ENCODE measurements around the gene ZCCHC14. TPM values are rescaled to one million over a fixed set of nuclear protein-coding genes. Genes with fewer than 3 reads are reported as not detected.

ZCCHC14 gene
- total and polyA plus RNA-seq, 2 of the 13 experiments (the other 11 are each of a cell fraction or from before 2014, with no cell fraction given): 12.4 to 12.5 TPM

DNA sequence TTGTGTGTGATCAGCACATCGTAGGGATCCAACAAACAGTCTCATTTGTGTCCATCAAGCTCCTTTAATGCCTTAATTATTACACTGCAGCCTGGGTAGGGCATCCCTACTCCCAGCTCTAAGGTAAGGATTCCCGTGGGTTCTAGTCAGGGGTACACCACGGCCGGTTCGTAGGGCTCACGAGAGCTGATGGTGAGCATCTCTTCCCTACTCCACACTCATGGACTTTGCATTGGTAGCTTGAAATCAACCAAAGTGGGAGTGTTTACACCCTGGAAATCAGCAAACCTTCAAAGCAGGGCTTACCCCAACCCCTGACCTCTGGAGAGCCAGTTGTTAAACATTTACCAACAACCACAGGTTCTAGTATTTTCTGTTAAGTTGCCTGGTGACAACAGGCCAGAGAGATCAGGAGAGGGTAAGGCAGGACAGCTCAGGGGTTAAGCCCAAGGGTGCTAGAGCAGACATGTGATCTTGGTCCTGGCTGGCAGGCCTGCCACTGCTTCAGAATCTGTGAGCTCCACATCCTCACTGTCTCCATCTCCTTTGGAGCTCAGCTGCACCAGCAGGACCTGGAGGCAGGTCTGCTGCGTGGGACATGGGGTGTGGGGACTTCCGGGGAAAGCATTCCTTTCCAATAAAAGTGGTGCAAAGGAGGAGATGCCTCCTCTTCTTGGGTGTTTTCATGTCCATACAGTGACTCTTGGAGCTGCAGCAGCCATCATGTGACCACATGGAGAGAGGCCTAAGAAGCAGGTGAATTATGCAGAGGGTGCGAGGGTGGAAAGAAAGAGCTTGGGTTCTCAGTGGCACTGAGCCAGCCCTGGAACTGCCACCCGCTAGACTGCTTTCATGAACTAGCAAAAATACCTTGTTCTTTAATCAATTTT lies 36.1 kb upstream of the ZCCHC14 start (continued):
- TF ChIP-seq NCOR1 (IDR thresholded peaks at IDR 0.05; ENCODE audit: borderline replicate concordance, low read length) (peak; percentile 90; the same call in 1 of the 2 replicates), ZNF264 (CRISPR knock-in tag; IDR thresholded peaks at IDR 0.05) (peak; percentile 93), CREB1 (IDR thresholded peaks at IDR 0.05) (0 out of 2 replicates have a peak, but pooled peaks have one; percentile 18), CREB1 (CRISPR knock-in tag; IDR thresholded peaks at IDR 0.05) (peak; percentile 52), SMARCC2 (IDR thresholded peaks at IDR 0.05) (no peak), MAF1 (CRISPR knock-in tag; IDR thresholded peaks at IDR 0.05; ENCODE audit: borderline replicate concordance) (no peak; the same call in 1 of the 2 replicates), IKZF1 (IDR thresholded peaks at IDR 0.05) (no peak), ZKSCAN8 (CRISPR knock-in tag; IDR thresholded peaks at IDR 0.05; ENCODE audit: borderline replicate concordance) (0 out of 2 replicates have a peak, but pooled peaks have one; percentile 53), ZNF816 (CRISPR knock-in tag; IDR thresholded peaks at IDR 0.05; ENCODE audit: borderline replicate concordance) (no peak), DPF2 (CRISPR knock-in tag; IDR thresholded peaks at IDR 0.05; ENCODE audit: borderline replicate concordance, low read depth) (peak; percentile 79; the same call in 1 of the 2 replicates), ZNF296 (CRISPR knock-in tag; conservative IDR thresholded peaks at IDR 0.05) (no peak), SMYD3 (CRISPR knock-in tag; IDR thresholded peaks at IDR 0.05) (no peak), ZNF501 (CRISPR knock-in tag; IDR thresholded peaks at IDR 0.05) (peak; percentile 58), HIVEP1 (CRISPR knock-in tag; IDR thresholded peaks at IDR 0.05) (peak; percentile 92), CBX5 (CRISPR knock-in tag; IDR thresholded peaks at IDR 0.05; ENCODE audit: borderline replicate concordance) (no peak; the same call in 1 of the 2 replicates), MLLT10 (CRISPR knock-in tag; IDR thresholded peaks at IDR 0.05) (no peak), ZBTB8A (CRISPR knock-in tag; IDR thresholded peaks at IDR 0.05; ENCODE audit: borderline replicate concordance, low read depth) (peak; percentile 81; the same call in 1 of the 2 replicates), SAP130 (CRISPR knock-in tag; IDR thresholded peaks at IDR 0.05; ENCODE audit: low read depth) (peak; percentile 98), IRF2 (CRISPR knock-in tag; IDR thresholded peaks at IDR 0.05) (peak; percentile 86), ZNF660 (CRISPR knock-in tag; IDR thresholded peaks at IDR 0.05; ENCODE audit: borderline replicate concordance, low read depth) (no peak; the same call in 1 of the 2 replicates)
- TF ChIP-seq, protein P1, sequence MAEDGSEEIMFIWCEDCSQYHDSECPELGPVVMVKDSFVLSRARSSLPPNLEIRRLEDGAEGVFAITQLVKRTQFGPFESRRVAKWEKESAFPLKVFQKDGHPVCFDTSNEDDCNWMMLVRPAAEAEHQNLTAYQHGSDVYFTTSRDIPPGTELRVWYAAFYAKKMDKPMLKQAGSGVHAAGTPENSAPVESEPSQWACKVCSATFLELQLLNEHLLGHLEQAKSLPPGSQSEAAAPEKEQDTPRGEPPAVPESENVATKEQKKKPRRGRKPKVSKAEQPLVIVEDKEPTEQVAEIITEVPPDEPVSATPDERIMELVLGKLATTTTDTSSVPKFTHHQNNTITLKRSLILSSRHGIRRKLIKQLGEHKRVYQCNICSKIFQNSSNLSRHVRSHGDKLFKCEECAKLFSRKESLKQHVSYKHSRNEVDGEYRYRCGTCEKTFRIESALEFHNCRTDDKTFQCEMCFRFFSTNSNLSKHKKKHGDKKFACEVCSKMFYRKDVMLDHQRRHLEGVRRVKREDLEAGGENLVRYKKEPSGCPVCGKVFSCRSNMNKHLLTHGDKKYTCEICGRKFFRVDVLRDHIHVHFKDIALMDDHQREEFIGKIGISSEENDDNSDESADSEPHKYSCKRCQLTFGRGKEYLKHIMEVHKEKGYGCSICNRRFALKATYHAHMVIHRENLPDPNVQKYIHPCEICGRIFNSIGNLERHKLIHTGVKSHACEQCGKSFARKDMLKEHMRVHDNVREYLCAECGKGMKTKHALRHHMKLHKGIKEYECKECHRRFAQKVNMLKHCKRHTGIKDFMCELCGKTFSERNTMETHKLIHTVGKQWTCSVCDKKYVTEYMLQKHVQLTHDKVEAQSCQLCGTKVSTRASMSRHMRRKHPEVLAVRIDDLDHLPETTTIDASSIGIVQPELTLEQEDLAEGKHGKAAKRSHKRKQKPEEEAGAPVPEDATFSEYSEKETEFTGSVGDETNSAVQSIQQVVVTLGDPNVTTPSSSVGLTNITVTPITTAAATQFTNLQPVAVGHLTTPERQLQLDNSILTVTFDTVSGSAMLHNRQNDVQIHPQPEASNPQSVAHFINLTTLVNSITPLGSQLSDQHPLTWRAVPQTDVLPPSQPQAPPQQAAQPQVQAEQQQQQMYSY (CRISPR knock-in tag; IDR thresholded peaks at IDR 0.05): peak; percentile 64; the same call in 1 of the 2 replicates
- TF ChIP-seq, protein P2, sequence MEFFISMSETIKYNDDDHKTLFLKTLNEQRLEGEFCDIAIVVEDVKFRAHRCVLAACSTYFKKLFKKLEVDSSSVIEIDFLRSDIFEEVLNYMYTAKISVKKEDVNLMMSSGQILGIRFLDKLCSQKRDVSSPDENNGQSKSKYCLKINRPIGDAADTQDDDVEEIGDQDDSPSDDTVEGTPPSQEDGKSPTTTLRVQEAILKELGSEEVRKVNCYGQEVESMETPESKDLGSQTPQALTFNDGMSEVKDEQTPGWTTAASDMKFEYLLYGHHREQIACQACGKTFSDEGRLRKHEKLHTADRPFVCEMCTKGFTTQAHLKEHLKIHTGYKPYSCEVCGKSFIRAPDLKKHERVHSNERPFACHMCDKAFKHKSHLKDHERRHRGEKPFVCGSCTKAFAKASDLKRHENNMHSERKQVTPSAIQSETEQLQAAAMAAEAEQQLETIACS (CRISPR knock-in tag; IDR thresholded peaks at IDR 0.05): no peak

Data from HepG2 (cell line).